Memory B cell (primary cell): ENCODE measurements around the gene ALOX5AP.

Experiments
- ATAC-seq: fragments of 150-1000 bp; cut with Tn5 transposase; 2 replicates; pipeline ENCODE4 v1.10.0; 2021; ENCODE audit warnings: low read depth, mild to moderate bottlenecking, moderate library complexity
- DNase-seq, 2 donors: peaks; one replicate each; pipeline ENCODE4 v3.0.0; 2022; ENCODE audit warnings: low spot score in 2 of 2
- H3K27ac Mint-ChIP-seq: one replicate; pipeline ENCODE4 v1.8.0; 2022; ENCODE audit warnings: mild to moderate bottlenecking, moderate library complexity, mixed read lengths
- H3K27me3 Mint-ChIP-seq: one replicate; pipeline ENCODE4 v1.8.0; 2022; ENCODE audit warnings: mixed read lengths
- H3K36me3 Mint-ChIP-seq: one replicate; pipeline ENCODE4 v1.8.0; 2022; ENCODE audit warnings: mild to moderate bottlenecking, mixed read lengths
- H3K4me1 Mint-ChIP-seq: one replicate; pipeline ENCODE4 v1.8.0; 2022; ENCODE audit warnings: mixed read lengths
- H3K4me3 Mint-ChIP-seq: one replicate; pipeline ENCODE4 v1.8.0; 2022; ENCODE audit warnings: mild to moderate bottlenecking, moderate library complexity, mixed read lengths
- H3K9me3 Mint-ChIP-seq: one replicate; pipeline ENCODE4 v1.8.0; 2022; ENCODE audit warnings: mixed read lengths

Gene ALOX5AP

GRCh38 chr13:30752201-30752797 is 17.0 kb downstream of the ALOX5AP start:
- DNase-seq (no peak), ATAC-seq (no peak)
- Mint-ChIP-seq H3K4me3 (no peak overlapping the region), H3K27ac (no peak overlapping the region), H3K9me3 (no peaks in the 10 kb centered on the region), H3K27me3 (no peaks in the 10 kb centered on the region), H3K36me3 (peaks cover 10% of the 10 kb centered on the region), H3K4me1 (no peaks in the 10 kb centered on the region)

GRCh38 chr13:30753030-30753616 is 17.8 kb downstream of the ALOX5AP start:
- H3K27ac Mint-ChIP-seq, result no peak overlapping the region
- H3K9me3 Mint-ChIP-seq, result no peaks in the 10 kb centered on the region
- no peaks in the 10 kb centered on the region for H3K4me1 Mint-ChIP-seq
- no peak overlapping the region for H3K4me3 Mint-ChIP-seq
- ATAC-seq (no peak), DNase-seq (no peak)
- H3K36me3 Mint-ChIP-seq, result peaks cover 15% of the 10 kb centered on the region
- no peaks in the 10 kb centered on the region for H3K27me3 Mint-ChIP-seq

DNA sequence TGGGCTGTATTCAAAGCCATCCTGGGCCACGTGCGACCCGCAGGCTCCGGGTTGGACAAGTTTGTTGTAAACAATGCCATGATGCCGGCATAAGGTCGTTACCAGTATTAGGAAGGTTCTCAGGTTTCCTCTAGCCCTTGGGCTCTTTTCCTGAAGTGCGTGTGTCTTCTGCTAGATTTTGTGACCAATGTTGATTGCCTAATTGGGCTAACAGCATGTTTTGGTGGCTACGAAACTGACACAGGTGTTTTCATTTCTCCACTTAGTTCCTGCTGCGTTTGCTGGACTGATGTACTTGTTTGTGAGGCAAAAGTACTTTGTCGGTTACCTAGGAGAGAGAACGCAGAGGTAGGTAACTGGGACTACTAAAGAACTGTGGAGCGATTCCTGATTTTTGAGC is 20.3 kb downstream of the ALOX5AP start:
- no peaks in the 10 kb centered on the region for H3K27me3 Mint-ChIP-seq
- H3K36me3 Mint-ChIP-seq, result peaks cover 18% of the 10 kb centered on the region
- H3K9me3 Mint-ChIP-seq, result no peaks in the 10 kb centered on the region
- H3K27ac Mint-ChIP-seq, result no peak overlapping the region
- DNase-seq (no peak), ATAC-seq (no peak)
- H3K4me1 Mint-ChIP-seq, result no peaks in the 10 kb centered on the region
- H3K4me3 Mint-ChIP-seq, result no peak overlapping the region

DNA sequence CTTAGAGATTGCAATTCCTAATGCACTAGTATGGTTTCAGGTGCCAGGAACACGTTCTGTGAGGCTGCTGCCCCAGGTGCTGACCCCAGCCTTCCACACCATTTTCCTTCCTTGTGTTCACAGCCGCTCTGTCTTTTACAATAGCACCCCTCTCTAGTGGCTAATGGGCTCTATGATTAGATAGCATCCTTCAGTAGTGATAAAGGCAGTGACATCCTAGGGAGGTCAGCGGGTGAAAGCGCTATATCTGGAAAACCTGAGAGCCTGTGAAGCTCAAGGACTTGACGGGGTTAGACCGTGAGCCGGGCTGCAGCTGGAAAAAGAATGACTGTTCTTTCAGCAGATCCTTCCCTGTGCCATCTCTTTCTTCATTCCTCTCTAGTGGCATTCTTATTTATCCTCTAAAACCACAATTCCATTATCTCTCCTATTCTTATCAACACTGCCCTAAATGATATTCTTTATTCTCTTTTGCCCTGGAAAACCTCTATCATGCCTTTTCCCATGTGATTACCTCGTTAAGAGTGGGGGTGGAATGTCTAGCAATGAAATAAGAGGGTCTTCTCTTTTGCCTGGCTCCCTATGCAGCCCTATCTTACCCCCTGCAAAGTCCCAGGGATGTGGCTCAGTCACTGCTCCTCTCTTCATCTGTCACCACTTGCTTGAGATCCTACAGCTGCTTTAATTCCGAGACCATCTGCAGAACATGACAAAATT is 21.8 kb downstream of the ALOX5AP start:
- no peaks in the 10 kb centered on the region for H3K27me3 Mint-ChIP-seq
- H3K27ac Mint-ChIP-seq, result no peak overlapping the region
- no peak for DNase-seq
- H3K4me3 Mint-ChIP-seq, result no peak overlapping the region
- peaks cover 24% of the 10 kb centered on the region for H3K36me3 Mint-ChIP-seq
- peaks cover 2% of the 10 kb centered on the region for H3K4me1 Mint-ChIP-seq
- H3K9me3 Mint-ChIP-seq, result no peaks in the 10 kb centered on the region
- no peak for ATAC-seq

DNA sequence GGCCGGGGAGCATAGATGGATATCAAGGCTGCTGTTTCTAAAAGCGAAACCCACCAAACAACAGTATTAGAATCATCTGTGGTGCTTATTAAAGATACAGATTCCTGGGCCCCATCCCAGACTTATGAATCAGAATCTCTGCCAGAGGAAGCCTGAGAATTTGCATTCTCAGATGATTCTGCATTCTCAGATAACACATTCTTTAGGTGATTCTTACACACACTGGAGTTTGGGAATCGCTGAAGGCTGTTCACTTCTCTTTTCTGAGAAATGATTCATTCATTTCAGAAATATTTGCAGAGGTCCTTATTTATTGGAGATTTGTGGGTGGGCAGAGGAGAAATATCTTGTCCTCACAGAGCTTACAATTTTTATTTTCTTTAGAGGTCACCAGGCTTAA is 24.4 kb downstream of the ALOX5AP start:
- Mint-ChIP-seq H3K36me3 (peaks cover 36% of the 10 kb centered on the region), H3K9me3 (no peaks in the 10 kb centered on the region), H3K4me1 (peaks cover 2% of the 10 kb centered on the region), H3K4me3 (no peak overlapping the region), H3K27ac (no peak overlapping the region), H3K27me3 (no peaks in the 10 kb centered on the region)
- ATAC-seq (no peak), DNase-seq (no peak)

DNA sequence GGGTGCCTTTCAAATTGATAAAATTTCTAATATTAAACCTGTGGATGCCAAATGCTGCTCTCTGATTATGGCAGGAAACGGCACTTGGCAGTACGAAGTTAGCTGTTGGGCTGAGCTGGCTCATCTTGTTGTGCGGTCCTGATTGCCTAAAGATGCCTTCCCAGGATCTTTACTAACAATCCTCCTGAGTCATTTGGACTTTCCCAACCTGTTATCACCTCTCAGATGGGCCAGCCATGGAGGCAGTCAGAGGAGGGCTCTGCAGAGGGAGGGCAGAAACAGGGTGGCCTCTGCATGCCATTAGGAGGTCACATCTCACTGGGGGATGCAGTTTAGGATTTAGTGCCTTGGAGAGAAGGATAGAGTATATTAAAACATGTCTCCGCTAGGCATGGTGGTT is 27.3 kb downstream of the ALOX5AP start:
- Mint-ChIP-seq H3K4me3 (no peak overlapping the region), H3K36me3 (peaks cover 40% of the 10 kb centered on the region), H3K9me3 (no peaks in the 10 kb centered on the region), H3K4me1 (peaks cover 2% of the 10 kb centered on the region), H3K27ac (no peak overlapping the region), H3K27me3 (no peaks in the 10 kb centered on the region)
- no peak for ATAC-seq
- DNase-seq, result no peak

DNA sequence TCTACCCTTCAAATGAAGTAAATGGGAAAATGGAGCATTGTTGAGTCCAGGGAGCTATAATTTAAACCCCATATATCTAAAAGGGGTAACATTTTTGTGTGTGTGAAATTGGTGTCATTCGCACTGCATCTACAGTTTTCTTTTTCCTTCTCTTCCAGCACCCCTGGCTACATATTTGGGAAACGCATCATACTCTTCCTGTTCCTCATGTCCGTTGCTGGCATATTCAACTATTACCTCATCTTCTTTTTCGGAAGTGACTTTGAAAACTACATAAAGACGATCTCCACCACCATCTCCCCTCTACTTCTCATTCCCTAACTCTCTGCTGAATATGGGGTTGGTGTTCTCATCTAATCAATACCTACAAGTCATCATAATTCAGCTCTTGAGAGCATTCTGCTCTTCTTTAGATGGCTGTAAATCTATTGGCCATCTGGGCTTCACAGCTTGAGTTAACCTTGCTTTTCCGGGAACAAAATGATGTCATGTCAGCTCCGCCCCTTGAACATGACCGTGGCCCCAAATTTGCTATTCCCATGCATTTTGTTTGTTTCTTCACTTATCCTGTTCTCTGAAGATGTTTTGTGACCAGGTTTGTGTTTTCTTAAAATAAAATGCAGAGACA is 28.6 kb downstream of the ALOX5AP start:
- Mint-ChIP-seq H3K36me3 (peaks cover 34% of the 10 kb centered on the region), H3K4me1 (peaks cover 2% of the 10 kb centered on the region), H3K27me3 (no peaks in the 10 kb centered on the region), H3K4me3 (no peak overlapping the region), H3K27ac (no peak overlapping the region), H3K9me3 (no peaks in the 10 kb centered on the region)
- DNase-seq, result no peak
- ATAC-seq, result no peak

DNA sequence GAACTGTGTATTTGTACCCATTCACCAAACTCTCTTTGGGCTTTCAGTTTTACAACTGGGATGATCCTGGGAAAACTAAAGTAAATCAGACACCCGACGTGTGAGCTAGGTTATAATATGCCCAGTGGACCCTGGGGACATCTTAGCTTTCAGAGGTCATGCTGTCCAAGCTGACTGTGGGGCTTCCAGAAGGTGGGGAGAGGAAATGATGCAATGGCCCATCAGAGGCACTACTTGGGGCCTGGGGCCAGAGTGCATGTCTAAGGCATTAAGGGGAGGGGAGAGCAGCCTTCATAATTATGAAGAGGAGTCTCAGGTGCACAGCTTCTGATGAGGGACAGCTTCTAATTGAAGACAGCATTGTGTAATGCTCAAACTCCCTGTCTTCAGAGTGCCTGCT is 30.9 kb downstream of the ALOX5AP start:
- Mint-ChIP-seq H3K27me3 (no peaks in the 10 kb centered on the region), H3K4me3 (no peak overlapping the region), H3K4me1 (peaks cover 2% of the 10 kb centered on the region), H3K9me3 (no peaks in the 10 kb centered on the region), H3K27ac (peak overlapping the region; percentile 12), H3K36me3 (peaks cover 38% of the 10 kb centered on the region)
- DNase-seq (no peak), ATAC-seq (no peak)

- H3K4me1 Mint-ChIP-seq, result peaks cover 5% of the 10 kb centered on the region
Measured at GRCh38 chr13:30770929-30771328, 35.6 kb downstream of the ALOX5AP start.

DNA sequence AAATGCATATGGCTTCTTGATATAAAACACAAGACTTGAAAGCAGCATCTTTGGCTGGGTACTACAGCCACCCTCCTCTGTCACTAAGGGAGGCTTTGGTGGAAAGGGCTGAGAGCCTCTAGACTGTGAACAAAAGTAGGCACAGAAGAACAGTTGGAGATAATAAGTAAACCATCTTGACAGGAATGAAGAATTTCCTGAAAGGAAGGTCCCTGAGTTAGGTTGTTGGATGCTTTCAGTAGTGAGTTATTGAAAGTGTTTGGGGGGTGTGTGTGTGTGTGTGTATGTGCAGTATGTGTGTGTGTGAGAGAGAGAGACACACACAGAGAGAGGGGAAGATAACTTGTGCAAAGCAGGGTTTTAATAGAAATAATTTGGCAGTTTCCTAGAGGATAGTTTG is 38.2 kb downstream of the ALOX5AP start:
- Mint-ChIP-seq H3K4me3 (no peak overlapping the region), H3K36me3 (peaks cover 14% of the 10 kb centered on the region), H3K9me3 (peaks cover 3% of the 10 kb centered on the region), H3K27me3 (no peaks in the 10 kb centered on the region), H3K27ac (peak overlapping the region; percentile 3), H3K4me1 (peaks cover 9% of the 10 kb centered on the region)
- no peak for DNase-seq
- no peak for ATAC-seq

More at GRCh38 chr13:30770929-30771328, 35.6 kb downstream of the ALOX5AP start:
- no peak overlapping the region for H3K27ac Mint-ChIP-seq
- H3K9me3 Mint-ChIP-seq, result peaks cover 3% of the 10 kb centered on the region
- H3K27me3 Mint-ChIP-seq, result no peaks in the 10 kb centered on the region
- H3K36me3 Mint-ChIP-seq, result peaks cover 14% of the 10 kb centered on the region
- DNase-seq (no peak), ATAC-seq (no peak)
- no peak overlapping the region for H3K4me3 Mint-ChIP-seq

GRCh38 chr13:30774214-30774730 is 38.9 kb downstream of the ALOX5AP start:
- Mint-ChIP-seq H3K36me3 (peaks cover 9% of the 10 kb centered on the region), H3K4me1 (peaks cover 9% of the 10 kb centered on the region), H3K9me3 (peaks cover 3% of the 10 kb centered on the region), H3K27me3 (no peaks in the 10 kb centered on the region), H3K27ac (peak overlapping the region; percentile 3), H3K4me3 (no peak overlapping the region)
- ATAC-seq, result no peak
- DNase-seq, result no peak

DNA sequence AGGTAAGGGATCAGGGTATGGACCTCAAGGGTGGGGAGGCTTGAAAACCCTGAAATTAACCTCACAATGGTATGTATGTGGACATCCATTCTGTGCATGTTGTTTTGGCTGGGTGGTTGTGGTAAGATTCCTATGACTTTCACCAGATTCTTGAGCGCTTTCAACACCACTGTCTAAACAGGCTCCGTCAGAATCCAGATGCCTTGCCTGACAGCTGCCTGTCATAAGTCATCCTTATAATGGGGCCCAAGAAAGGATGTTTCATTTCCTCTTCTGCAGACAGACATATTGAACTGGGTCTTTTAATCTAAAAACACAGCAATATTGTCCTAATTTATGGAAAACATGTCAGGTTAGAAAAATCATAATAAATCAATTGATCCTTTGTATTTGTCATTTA is 41.3 kb downstream of the ALOX5AP start:
- Mint-ChIP-seq H3K4me3 (no peak overlapping the region), H3K27me3 (no peaks in the 10 kb centered on the region), H3K4me1 (peaks cover 9% of the 10 kb centered on the region), H3K36me3 (peaks cover 6% of the 10 kb centered on the region), H3K27ac (no peak overlapping the region), H3K9me3 (peaks cover 5% of the 10 kb centered on the region)
- ATAC-seq (peak; percentile 99), DNase-seq (no peak)

- no peak overlapping the region for H3K27ac Mint-ChIP-seq
Measured at GRCh38 chr13:30779016-30779415, 43.7 kb downstream of the ALOX5AP start.

DNA sequence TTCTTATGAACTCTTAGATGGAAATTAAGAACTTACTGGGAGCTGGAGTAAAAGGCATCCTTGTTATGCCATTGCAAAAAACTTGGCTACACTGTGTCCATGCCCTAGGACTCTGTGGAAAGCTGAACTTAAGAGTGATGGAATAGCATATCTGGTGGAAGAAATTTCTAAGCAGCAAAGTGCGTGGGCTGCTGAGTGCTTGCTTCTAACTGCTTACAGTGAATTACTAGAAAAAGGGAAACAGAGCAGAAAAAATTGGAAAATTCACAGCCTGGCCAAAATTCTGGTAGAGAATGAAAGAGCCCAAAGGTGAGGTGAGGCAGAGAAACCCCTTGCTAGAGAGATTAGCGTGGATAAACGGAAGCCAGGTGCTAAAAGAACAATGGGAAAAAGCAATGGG is 44.3 kb downstream of the ALOX5AP start:
- Mint-ChIP-seq H3K9me3 (peaks cover 6% of the 10 kb centered on the region), H3K4me3 (no peak overlapping the region), H3K4me1 (peaks cover 4% of the 10 kb centered on the region), H3K27ac (no peak overlapping the region), H3K27me3 (no peaks in the 10 kb centered on the region), H3K36me3 (peaks cover 5% of the 10 kb centered on the region)
- no peak for DNase-seq
- ATAC-seq, result no peak

More at GRCh38 chr13:30779016-30779415, 43.7 kb downstream of the ALOX5AP start:
- DNase-seq (no peak), ATAC-seq (no peak)
- Mint-ChIP-seq H3K9me3 (peaks cover 6% of the 10 kb centered on the region), H3K27me3 (no peaks in the 10 kb centered on the region), H3K4me3 (no peak overlapping the region), H3K36me3 (peaks cover 5% of the 10 kb centered on the region), H3K4me1 (peaks cover 4% of the 10 kb centered on the region)
